SK-MEL-5 (cell line): ENCODE measurements around the gene MICALL2. TPM values are rescaled to one million over a fixed set of nuclear protein-coding genes. Genes with fewer than 3 reads are reported as not detected.

ENCODE experiments used
- DNase-seq: peaks from one replicate; pipeline ENCODE4 v3.0.0-alpha.2; 2016; ENCODE audit warnings: low read depth, low spot score
- in situ Hi-C: cut with HindIII; loops from 2 replicates; pipeline ENCODE4 v1.10.0; 2016; ENCODE audit warnings: low sequenced_read_pairs, high pct_unique_total_duplicates, low pct_unique_long_range_greater_than_20kb
- total RNA-seq: library from RNA; depleted of rRNA; stranded (reverse); fragments of >200 nt; shearing (Covaris generic); gene quantifications from 2 replicates; pipeline ENCODE4 v1.2.3, GENCODE V29; 2014

MICALL2 gene
- total RNA-seq, 1 experiment from 2014 or later, result 1.2 TPM

- DNase-seq, result no peak
- in situ Hi-C loops, result no loop called here
Observed at GRCh38 chr7:1476859-1477258, 17.6 kb upstream of the MICALL2 start.

DNA sequence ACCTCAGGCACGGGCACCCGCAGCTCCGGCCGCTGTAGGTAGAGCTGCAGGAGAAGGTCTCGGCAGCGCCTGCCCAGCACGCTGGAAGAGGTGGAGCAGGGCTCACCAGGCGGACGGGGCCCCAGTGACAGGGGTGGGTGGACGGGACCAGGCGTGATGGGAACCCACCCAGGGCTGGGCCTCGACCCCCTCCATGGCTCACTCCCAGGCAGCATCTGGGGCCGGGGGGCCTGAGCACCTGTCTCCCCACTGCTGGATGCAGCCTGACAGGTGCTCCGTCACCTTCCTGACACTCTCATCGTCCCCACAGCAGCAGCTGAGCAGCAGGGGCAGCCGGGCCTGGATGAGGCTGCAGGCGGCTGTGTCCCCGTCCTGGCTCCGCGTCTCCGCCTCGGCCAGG, 16.7 kb upstream of the MICALL2 start:
- no peak for DNase-seq
- in situ Hi-C loops, result no loop called here

DNA sequence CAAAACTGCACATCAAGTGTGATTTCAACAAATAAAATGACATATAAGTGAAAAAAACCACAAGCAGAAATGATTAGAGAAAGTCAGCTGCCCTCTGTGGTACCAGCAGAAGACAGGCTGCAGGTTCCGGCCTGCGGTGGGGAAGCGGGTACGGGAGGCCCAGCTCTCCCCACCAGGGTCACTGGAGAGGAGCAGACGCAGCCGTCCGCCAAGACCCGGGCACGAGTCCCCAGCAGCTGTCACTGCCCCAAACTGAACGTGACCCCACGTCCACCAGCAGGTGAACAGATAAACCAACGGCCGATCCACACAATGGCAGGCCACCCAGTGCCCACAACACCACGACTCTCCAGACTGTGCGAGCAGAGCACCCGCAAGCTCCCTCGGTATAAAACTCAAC, 16.1 kb upstream of the MICALL2 start:
- in situ Hi-C loops, result no loop called here
- no peak for DNase-seq

DNA sequence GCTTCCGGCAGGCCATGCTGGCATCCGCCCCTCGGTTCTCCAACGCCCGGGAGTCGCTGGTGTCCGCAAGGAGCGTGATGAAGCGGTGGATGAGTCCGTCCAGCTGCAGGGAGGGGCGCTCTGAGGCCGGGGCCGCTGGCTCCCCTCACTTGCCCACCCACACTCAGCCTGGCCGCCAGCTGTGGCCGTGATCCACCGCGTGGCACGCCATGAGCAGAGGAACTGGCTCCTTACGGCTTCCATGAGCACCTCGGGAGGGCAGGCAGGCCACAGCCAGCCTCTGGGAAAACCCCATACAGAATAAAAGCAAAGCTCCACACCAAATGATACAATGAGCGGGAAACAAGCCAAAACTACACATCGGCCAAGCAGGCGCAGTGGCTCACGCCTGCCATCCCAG, 15.5 kb upstream of the MICALL2 start:
- in situ Hi-C loops, result no loop called here

GRCh38 chr7:1473864-1474512, 14.7 kb upstream of the MICALL2 start:
- in situ Hi-C loops, result no loop called here
- DNase-seq, result peak; percentile 84

More for the DNA sequence above, 15.5 kb upstream of the MICALL2 start:
- DNase-seq, result no peak

DNA sequence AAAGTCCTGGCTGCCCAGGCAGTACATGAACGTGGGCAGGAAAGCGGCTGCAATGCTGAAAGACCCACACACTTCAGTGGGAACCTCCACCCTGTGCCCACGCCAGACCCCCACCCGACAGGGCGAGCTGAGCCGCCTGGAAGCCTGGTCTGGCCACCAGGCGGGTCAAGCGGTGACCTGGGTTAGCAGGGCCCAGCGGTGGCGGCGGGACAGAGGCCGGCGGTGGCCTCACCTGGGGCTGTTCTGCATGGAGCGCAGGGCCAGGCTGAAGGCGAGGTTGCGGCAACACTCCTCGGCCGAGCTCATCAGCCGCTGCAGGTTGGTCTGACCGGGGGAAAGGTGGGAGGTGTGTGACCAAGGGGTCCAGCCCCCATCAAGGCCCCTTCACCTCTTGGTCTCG, 11.6 kb upstream of the MICALL2 start:
- in situ Hi-C loops, result no loop called here
- no peak for DNase-seq

GRCh38 chr7:1468643-1469298, 9.5 kb upstream of the MICALL2 start:
- DNase-seq, result no peak
- in situ Hi-C loops, result no loop called here

DNA sequence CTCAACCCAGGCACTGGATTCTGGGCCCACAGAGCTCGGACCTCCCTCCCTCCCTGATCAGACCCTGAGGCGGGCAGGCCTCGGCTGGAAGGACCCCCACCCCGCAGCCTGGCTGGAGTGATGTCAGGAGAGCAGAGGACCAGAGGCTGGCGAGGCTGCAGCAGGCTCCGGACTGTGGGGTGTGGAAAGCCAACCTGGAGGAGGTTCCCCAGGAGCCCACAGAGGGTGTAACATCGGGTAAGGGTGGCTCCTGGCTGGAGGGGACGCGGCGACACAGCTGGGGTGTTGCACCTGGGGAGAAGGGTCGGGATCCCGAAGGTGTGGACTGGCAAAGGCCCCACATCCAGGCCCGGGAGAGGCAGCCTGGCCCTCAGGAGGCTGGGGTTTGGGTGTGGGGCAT, 8.9 kb upstream of the MICALL2 start:
- DNase-seq, result no peak
- in situ Hi-C loops, result no loop called here

- in situ Hi-C loops, result no loop called here
- DNase-seq, result no peak
Observed at GRCh38 chr7:1466524-1467271, 7.4 kb upstream of the MICALL2 start.

DNA sequence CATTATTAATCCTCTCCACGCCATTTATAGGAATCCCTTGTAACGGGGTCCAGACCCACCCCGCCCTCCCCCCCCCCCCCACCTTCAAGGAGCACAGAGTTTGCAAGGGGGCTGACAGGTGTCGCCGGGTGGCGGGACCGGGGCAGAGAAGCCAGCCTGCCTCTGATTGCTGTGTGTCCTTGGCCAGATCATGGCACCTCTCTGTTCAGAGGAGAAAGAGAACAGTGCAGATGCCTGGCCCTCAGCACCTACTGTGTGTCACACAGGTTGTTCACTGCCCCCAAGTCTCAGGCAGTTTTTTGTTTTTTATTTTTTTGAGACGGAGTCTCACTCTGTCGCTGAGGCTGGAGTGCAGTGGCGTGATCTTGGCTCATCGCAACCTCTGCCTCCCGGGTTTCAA, 5.4 kb upstream of the MICALL2 start:
- no peak for DNase-seq
- in situ Hi-C loops, result no loop called here

- in situ Hi-C loops, result no loop called here
- no peak for DNase-seq
Observed at GRCh38 chr7:1463676-1464223, 4.5 kb upstream of the MICALL2 start.

DNA sequence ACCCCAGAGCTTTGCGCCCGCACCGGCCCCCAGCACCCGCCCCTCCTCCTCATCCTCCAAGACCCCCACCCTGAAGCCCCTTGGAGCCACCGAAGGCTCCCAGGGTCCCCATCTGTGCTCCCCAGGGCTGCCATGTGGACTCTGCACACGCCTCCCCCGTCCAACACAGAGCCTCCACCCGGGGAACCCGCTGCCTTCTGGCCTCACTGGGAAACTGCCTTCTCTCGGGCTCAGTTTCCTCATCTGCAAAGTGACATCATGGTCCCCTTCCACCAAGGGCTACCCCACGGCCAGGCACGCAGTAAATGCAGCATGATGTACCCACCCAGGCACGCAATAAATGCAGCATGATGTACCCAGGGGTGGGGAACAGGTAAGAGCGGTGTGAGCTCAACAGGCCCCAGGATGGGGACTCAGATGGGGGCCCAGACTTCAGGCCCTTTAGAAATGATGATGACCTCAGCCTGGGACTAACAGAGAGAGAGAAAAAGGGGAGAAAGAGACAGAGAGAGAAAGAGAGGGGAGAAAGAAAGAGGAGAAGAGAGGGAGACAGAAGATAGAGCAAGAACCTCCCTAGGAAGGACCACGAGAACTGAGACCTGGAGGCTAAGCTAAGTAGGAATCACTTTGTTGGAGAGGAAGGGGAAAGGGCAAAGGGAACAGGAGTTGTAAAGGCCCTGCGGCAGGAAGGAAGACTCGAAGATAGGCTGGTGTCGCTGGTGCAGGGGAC, 2.5 kb upstream of the MICALL2 start:
- no peak for DNase-seq
- in situ Hi-C loops, result no loop called here

DNA sequence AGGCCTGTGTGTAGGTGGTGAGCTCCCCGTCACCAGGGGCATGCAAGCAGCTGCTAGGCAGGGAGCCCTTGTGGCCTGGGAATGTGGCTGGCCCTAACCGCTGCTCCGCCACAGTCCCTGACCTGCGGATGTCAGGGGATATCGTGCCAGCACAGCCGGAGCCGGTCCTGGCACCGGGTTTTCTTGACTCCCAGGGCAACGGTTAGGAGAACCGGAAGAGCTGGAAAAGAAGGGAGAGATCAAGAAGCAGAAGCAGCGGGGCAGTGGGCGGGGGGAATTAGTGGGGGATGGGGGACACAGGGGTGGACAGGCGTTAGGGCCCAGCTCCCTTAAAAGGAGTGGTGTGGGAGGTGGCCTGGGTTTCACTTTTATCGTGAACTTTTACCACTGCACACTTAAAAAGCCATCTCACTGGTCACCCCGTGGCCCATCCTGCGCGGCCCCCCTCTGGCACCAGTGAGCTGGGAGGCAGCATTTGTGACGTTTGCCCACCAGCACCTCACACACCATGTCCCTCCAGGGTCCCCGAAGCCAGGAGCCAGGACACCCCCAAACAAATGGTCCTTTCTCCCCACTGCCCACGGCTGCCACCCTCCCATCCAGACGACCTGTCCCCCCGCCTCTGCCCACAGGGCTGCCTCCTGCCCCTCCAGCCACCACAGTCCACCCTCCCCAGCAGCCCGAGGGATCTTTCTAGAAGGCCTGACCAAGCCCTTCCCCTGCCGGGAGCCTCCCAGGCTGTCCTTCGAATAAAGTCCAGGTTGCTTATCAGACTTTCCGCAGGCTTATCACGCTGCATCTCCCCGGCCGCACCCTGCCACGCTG, 1.8 kb upstream of the MICALL2 start:
- DNase-seq, result no peak
- in situ Hi-C loops, result no loop called here

DNA sequence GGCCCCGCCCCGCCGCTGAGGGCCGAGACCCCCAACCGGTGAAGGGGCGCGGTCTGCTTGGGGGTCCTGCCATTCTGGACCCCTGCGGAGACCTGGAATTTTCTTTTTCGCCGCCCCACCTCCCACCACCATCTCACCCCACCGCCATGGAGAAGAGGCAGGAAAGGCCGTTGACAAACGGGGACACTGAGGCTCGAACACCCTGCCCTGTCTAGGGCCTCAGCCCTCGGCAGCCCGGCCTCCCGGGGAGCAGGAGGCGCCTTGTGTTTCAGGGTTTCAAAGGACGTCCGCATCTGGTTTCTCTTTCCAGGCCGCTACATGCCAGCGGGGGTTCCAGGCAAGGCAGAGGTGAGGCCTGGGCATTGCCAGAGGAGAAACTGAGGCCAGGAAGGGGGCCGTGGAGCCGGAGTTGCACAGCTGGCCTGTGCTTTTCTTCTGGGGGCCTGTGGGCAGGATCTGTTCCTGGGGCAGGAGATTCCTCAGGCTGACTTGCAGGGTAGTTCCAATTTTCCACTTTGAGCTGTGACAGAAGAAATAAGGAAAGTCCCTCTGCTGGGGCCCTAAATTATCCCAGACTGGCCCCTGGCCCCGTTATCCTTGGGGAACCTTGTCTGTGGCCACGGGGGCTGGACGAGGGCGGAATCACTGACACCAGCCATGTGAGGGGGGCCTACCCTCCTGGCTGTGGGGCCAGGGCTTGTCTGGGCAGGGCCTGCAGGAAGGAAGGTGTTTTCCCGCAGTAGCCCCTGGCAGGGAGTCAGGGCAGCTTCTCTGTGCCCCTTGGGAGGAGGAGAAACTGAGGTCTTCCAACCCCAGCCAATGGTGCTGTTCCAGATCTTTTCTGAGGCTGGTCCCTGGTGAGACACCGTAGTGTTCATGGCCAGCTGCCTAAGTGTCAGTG, 900 bp upstream of the MICALL2 start:
- DNase-seq, result no peak

DNA sequence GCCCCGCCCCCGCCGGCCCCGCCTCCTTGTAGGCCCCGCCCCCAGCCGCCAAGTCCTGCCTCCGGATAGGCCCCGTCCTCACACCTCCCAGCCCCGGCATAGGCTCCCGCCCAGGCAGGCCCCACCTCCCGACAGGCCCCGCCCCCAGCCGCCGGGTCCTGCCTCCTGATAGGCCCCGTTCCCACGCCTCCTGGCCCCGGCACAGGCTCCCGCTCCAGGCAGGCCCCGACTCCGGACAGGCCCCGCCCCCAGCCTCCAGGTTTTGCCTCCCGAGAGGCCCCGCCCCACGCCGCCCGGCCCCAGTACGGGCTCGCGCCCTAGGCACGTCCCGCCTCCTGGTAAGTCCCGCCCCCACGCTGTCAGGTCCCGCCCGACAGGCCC, 232 bp upstream of the MICALL2 start:
- in situ Hi-C loops, result no loop called here
- DNase-seq, result peak; percentile 99

More for the DNA sequence above, 900 bp upstream of the MICALL2 start:
- in situ Hi-C loops, result no loop called here

DNA sequence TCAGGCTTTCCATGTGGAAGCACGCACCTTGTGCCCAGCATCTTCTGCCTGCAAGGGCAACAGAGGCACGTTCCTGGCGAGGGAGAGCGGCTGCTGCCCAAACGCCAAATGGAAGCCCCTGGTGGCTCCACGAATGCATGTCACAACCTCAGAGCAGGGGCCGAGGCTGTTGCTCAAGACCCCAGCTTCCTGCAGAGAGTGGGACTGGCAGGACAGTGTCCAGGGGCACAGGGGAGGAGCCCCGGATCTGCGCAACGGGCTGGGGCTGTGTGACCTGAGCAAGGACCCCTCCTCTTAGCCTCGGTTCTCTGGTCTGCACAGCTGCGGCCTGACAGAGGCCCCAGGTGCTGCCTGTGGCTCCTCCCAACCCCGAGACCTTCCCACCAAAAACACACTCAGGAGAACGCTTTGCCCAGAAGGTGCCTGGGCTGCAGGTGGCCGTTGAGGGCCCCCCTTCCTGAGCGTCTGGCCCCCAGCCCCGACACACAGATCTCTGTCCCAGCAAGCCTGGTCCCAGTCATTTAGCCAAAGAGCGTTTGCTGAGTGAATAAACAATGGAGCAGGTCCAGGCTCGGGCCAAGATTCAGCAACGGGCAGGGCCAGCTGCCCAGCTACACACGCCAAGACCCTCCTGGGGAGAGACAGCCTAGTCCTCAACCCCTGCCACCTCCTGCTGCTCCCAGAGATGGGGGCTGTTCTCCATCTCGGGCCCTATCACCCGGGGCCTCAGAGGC, 1.2 kb downstream of the MICALL2 start:
- no peak for DNase-seq
- in situ Hi-C loops, result no loop called here
